ENCODE data around the gene YKT6. TPM values are rescaled to one million over a fixed set of nuclear protein-coding genes. Genes with fewer than 3 reads are reported as not detected.
"Not testable (repeated sequence)": the region's sequence is repeated elsewhere in the genome, so short reads cannot be mapped to it uniquely, and the experiment has no call there.

The YKT6 gene
- total RNA-seq, 1 donor from 2014 or later, result 58.7 TPM

DNA sequence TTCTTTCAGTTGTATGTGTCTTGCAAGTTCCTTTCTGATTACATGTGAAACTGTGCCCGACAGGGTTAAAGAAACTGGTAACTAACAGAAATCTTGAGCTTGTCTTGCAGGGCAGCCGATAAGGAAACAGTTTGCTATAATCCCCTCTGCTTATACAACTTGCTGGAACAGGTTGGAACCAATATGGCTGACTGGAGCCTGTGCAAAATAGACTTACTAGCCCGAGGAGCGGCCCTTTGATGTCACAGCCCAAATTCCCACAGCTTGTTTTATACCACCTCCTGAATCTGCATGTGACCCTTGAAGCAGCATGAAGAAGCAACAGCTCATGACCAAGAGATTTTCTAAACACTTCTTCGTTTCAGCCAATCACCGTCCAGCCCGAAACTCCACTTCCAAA is 3.3 kb upstream of the YKT6 start:
- Histone ChIP-seq H3K4me1 (peaks cover 9% of the 10 kb centered on the region), H3K27ac (no peak overlapping the region), H3K9me3 (no peaks in the 10 kb centered on the region), H3K4me3 (no peak overlapping the region), H3K27me3 (ENCODE audit: low read depth) (peaks cover 8% of the 10 kb centered on the region), H3K36me3 (no peaks in the 10 kb centered on the region)
- intact Hi-C loops (cut with DNase I), result no loop called here
- ATAC-seq (no peak), DNase-seq (no peak)
- TF ChIP-seq, protein P1, sequence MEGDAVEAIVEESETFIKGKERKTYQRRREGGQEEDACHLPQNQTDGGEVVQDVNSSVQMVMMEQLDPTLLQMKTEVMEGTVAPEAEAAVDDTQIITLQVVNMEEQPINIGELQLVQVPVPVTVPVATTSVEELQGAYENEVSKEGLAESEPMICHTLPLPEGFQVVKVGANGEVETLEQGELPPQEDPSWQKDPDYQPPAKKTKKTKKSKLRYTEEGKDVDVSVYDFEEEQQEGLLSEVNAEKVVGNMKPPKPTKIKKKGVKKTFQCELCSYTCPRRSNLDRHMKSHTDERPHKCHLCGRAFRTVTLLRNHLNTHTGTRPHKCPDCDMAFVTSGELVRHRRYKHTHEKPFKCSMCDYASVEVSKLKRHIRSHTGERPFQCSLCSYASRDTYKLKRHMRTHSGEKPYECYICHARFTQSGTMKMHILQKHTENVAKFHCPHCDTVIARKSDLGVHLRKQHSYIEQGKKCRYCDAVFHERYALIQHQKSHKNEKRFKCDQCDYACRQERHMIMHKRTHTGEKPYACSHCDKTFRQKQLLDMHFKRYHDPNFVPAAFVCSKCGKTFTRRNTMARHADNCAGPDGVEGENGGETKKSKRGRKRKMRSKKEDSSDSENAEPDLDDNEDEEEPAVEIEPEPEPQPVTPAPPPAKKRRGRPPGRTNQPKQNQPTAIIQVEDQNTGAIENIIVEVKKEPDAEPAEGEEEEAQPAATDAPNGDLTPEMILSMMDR (IDR thresholded peaks at IDR 0.05), result no peak

DNA sequence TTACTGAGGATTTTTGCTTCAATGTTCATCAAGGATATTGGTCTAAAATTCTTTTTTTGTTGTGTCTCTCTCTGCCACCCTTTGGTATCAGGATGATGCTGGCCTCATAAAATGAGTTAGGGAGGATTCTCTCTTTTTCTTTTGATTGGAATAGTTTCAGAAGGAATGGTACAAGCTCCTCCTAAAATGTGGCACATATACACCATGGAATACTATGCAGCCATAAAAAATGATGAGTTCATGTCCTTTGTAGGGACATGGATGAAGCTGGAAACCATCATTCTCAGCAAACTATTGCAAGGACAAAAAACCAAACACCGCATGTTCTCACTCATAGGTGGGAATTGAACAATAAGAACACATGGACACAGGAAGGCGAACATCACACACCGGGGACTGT is 615 bp upstream of the YKT6 start:
- Histone ChIP-seq H3K36me3 (peaks cover 10% of the 10 kb centered on the region), H3K4me1 (peaks cover 12% of the 10 kb centered on the region), H3K4me3 (peak overlapping the region; percentile 73)
- DNase-seq; ATAC-seq; H3K9me3 ChIP-seq; H3K27me3 ChIP-seq (ENCODE audit: low read depth); intact Hi-C loops (cut with DNase I); H3K27ac ChIP-seq: not testable (repeated sequence)

DNA sequence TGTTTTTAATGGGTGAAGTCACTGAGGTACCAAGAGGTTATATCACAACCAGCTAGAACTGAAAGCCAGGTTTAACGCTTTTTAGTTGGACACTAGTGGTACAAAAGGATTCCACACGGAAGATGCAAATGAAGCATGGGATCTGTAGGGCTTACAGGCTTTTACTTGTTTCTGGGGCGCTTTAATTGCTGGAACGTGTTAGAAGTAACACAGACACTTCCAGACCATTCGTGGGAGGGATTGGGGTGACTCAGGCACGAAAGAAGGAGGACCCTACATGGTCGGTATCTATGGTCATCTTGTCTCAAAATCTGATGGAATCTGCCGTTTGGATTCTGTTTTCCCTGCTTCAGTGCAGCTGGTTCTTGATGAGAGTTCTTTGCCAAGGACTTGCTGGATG is 1.0 kb downstream of the YKT6 start:
- TF ChIP-seq, protein P1 (IDR thresholded peaks at IDR 0.05), result no peak
- Histone ChIP-seq H3K4me3 (peak overlapping the region; percentile 73), H3K9me3 (no peaks in the 10 kb centered on the region), H3K4me1 (peaks cover 12% of the 10 kb centered on the region), H3K27ac (no peak overlapping the region), H3K27me3 (ENCODE audit: low read depth) (peaks cover 8% of the 10 kb centered on the region), H3K36me3 (peaks cover 27% of the 10 kb centered on the region)
- intact Hi-C loops (cut with DNase I), result no loop called here
- DNase-seq (no peak), ATAC-seq (no peak)

DNA sequence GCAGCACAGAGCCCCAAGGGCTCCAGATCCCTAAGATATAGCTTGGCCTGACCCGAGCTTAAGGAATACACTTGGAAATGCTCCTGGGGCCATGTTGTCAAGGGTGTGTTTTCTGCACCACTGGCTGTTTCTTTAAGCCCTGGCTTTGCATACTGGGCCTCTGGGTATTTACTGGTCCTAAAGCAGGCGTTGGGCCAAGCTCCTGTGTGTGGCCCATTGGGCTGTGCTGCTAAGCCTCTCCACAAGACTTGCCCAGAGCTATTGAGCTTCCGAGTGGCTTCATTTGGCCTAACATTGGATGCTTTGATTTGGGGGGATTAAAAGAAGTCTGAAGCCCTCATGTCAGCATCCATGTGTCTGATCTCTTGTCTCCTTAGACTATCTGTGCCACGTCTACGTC is 5.2 kb downstream of the YKT6 start:
- Histone ChIP-seq H3K4me1 (peaks cover 12% of the 10 kb centered on the region), H3K27ac (no peak overlapping the region), H3K36me3 (peaks cover 69% of the 10 kb centered on the region), H3K4me3 (no peak overlapping the region), H3K9me3 (no peaks in the 10 kb centered on the region), H3K27me3 (ENCODE audit: low read depth) (no peaks in the 10 kb centered on the region)
- TF ChIP-seq, protein P1 (IDR thresholded peaks at IDR 0.05), result no peak
- no peak for DNase-seq
- intact Hi-C loops (cut with DNase I), result no loop called here
- no peak for ATAC-seq

DNA sequence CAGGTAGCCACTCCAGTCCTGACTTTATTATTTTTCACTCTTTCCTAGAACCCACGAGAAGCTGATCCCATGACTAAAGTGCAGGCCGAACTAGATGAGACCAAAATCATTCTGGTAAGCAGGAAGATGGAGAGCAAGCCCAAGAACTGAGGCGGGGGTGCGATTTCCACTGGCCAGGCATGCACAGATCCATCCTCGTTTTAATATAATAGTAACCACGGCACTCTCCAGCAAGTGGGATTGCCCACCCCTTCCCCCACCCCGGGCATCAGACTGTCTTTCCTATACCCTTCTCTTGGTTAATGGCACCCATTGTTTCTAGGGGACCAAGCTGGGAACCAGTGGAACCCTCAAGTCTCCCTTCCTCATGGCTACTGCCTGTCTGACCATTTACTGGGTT is 7.3 kb downstream of the YKT6 start:
- Histone ChIP-seq H3K4me3 (no peak overlapping the region), H3K9me3 (no peaks in the 10 kb centered on the region), H3K36me3 (peaks cover 90% of the 10 kb centered on the region), H3K27ac (no peak overlapping the region), H3K4me1 (no peaks in the 10 kb centered on the region), H3K27me3 (ENCODE audit: low read depth) (no peaks in the 10 kb centered on the region)
- intact Hi-C loops (cut with DNase I), result no loop called here
- DNase-seq (no peak), ATAC-seq (no peak)
- TF ChIP-seq, protein P1 (IDR thresholded peaks at IDR 0.05), result no peak

DNA sequence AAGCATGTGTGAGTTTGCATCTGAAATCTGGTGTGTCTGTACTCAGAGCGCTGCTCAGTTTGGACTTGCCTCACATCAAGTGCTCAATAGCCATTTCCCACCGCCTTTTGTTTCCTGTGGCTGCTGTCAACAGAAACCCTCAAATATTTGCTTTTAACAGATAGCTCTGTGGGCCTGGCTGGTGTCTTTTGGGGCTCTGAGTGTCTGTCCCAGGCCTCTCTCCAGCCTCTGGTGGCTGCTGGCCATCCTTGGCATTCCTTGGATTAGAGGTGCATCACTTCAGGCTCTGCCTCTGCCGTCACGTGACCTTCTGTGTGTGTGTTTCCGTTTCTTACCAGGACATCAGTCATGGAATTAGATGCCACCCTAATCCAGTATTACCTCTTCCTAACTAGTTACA is 9.3 kb downstream of the YKT6 start:
- intact Hi-C loops (cut with DNase I), result no loop called here
- no peaks in the 10 kb centered on the region for H3K4me1 ChIP-seq
- H3K9me3 ChIP-seq, result no peaks in the 10 kb centered on the region
- ATAC-seq, result no peak
- no peak for DNase-seq
- TF ChIP-seq, protein P1 (IDR thresholded peaks at IDR 0.05), result no peak
- no peaks in the 10 kb centered on the region for H3K27me3 ChIP-seq (ENCODE audit: low read depth)
- H3K4me3 ChIP-seq, result no peak overlapping the region
- peaks cover 91% of the 10 kb centered on the region for H3K36me3 ChIP-seq
- no peak overlapping the region for H3K27ac ChIP-seq

Measured in lower lobe of right lung (tissue), 2 donors.